Caki2 (cell line): ENCODE measurements around the gene SAE1. TPM values are rescaled to one million over a fixed set of nuclear protein-coding genes. Genes with fewer than 3 reads are reported as not detected.

ENCODE experiments used
- DNase-seq: peaks from one replicate; pipeline ENCODE4 v3.0.0-alpha.2; 2015; ENCODE audit warnings: low read depth
- in situ Hi-C: cut with HindIII; loops from 2 replicates; pipeline ENCODE4 v1.10.0; 2016; ENCODE audit warnings: low sequenced_read_pairs, low pct_unique_long_range_greater_than_20kb, mixed read lengths
- total RNA-seq: library from RNA; depleted of rRNA; stranded (reverse); fragments of >200 nt; shearing (Covaris generic); gene quantifications from 2 replicates; pipeline ENCODE4 v1.2.3, GENCODE V29; 2014; ENCODE audit warnings: low replicate concordance

Gene SAE1
- total RNA-seq, 1 experiment from 2014 or later, result 320 TPM

- DNase-seq, result peak; percentile 82
- in situ Hi-C loops, result no loop called here
Measured at GRCh38 chr19:47228168-47228936, 97.7 kb downstream of the SAE1 start.

- in situ Hi-C loops, result no loop called here
- peak; percentile 53 for DNase-seq
Measured at GRCh38 chr19:47228937-47229675, 98.5 kb downstream of the SAE1 start.

- peak; percentile 51 for DNase-seq
- in situ Hi-C loops, result no loop called here
Measured at GRCh38 chr19:47229676-47230053, 99.0 kb downstream of the SAE1 start.

- in situ Hi-C loops, result no loop called here
- peak; percentile 61 for DNase-seq
Measured at GRCh38 chr19:47230054-47230920, 99.7 kb downstream of the SAE1 start.

- DNase-seq, result no peak
- in situ Hi-C loops, result no loop called here
Measured at GRCh38 chr19:47230921-47231214, 100.2 kb downstream of the SAE1 start, which contains the start of gene BBC3. BBC3 (minus strand) TSS chr19:47231199; CDS start chr19:47228431, 2,768 bp downstream.

GRCh38 chr19:47231215-47232054 lies 100.8 kb downstream of the SAE1 start:
- DNase-seq, result peak; percentile 84
- in situ Hi-C loops, result no loop called here

- peak; percentile 87 for DNase-seq
Measured at GRCh38 chr19:47232422-47233211, 102.0 kb downstream of the SAE1 start.

GRCh38 chr19:47236072-47236675 lies 105.5 kb downstream of the SAE1 start:
- DNase-seq, result no peak
- in situ Hi-C loops, result no loop called here

More at GRCh38 chr19:47232422-47233211, 102.0 kb downstream of the SAE1 start:
- in situ Hi-C loops, result no loop called here

- in situ Hi-C loops, result no loop called here
- DNase-seq, result no peak
Measured at GRCh38 chr19:47239152-47239551, 108.5 kb downstream of the SAE1 start.

GRCh38 chr19:47239610-47240296 lies 109.1 kb downstream of the SAE1 start:
- in situ Hi-C loops, result no loop called here
- no peak for DNase-seq

- in situ Hi-C loops, result no loop called here
- no peak for DNase-seq
Measured at GRCh38 chr19:47240556-47240955, 109.9 kb downstream of the SAE1 start.

GRCh38 chr19:47240996-47241918 lies 110.6 kb downstream of the SAE1 start:
- DNase-seq, result peak; percentile 73
- in situ Hi-C loops, result no loop called here

- DNase-seq, result peak; percentile 32
Measured at GRCh38 chr19:47241919-47242577, 111.4 kb downstream of the SAE1 start.

GRCh38 chr19:47243364-47243775 lies 112.7 kb downstream of the SAE1 start:
- DNase-seq, result peak; percentile 28
- in situ Hi-C loops, result no loop called here

More at GRCh38 chr19:47241919-47242577, 111.4 kb downstream of the SAE1 start:
- in situ Hi-C loops, result no loop called here
